GM21367 (cell line): ENCODE results near the gene SH3BP1.
"Not testable (repeated sequence)": the region's sequence is repeated elsewhere in the genome, so short reads cannot be mapped to it uniquely, and the experiment has no call there.

Experiments
- ATAC-seq: cut with Tn5 transposase; IDR thresholded peaks from one replicate; pipeline ENCODE4 v1.9.1; 2021; ENCODE audit not compliant: unreplicated experiment

The SH3BP1 gene

GRCh38 chr22:37676736-37677492 is 37.4 kb downstream of the SH3BP1 start:
- ATAC-seq = no peak

DNA sequence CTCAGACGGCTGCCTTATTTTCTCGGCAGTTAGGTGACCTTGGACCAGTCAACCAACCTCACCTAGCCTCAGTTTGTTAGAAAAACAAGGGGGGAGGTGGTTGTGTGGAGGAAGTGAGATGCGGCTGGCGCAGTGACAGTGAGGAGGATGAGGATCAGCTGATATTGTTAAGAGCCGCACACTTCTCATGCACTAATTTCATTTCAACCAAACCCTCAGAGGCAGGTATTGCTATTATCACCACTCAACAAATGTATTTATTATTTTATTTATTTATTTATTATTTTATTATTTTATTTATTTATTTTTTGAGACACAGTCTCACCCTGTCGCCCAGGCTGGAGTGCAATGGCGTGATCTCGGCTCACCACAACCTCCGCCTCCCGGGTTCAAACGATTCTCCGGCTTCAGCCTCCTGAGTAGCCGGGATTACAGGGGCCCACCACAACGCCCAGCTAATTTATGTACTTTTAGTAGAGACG is 38.1 kb downstream of the SH3BP1 start:
- no peak for ATAC-seq

DNA sequence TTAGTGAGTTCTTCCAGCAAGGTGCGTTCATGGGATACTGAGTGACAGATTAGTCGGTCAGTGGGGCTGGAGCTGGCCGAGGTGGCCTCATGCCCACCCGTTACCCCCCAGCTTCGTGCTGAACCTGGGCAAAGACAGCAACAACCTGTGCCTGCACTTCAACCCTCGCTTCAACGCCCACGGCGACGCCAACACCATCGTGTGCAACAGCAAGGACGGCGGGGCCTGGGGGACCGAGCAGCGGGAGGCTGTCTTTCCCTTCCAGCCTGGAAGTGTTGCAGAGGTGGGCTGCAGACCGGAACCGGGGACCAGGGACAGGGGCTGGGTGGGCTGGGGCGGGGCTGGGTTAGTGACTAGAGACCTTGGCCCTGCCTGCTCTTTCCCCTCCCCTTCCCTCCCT is 38.9 kb downstream of the SH3BP1 start:
- no peak for ATAC-seq

DNA sequence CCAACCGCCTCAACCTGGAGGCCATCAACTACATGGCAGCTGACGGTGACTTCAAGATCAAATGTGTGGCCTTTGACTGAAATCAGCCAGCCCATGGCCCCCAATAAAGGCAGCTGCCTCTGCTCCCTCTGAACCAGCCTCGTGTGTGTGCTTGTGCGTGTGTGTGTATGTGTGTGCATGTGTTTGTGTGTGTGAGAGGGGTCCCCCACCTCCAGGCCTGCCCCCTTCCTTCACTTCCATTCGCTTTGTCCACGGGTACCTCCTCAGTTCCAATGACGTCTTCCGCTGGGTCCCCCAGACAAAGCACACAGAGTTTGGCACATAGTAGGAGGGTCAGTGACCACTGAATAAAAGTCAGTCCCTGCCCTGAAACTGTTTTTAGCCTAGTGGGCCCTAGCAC is 40.2 kb downstream of the SH3BP1 start:
- no peak for ATAC-seq

GRCh38 chr22:37680191-37680851 is 40.9 kb downstream of the SH3BP1 start:
- no peak for ATAC-seq

DNA sequence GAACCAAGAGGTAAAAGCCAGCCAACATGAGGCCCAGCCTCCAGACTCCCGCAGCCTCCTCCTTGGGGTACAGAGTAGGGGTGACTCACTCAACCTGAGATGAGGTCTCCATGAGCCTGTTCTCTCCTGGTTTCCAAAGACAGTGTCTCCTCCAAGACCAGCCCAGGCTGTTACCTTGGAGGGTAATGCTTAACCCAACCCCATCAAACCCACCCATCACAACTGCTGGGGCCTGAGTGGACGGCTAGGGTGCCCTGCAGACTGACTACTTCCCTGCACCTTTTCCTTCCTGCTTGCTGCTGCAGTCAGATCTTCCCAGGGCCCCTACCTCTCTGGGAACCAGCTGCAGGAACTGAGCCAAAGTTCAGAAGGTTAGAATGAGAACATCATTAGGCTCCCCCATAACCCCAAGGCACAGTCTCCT is 41.5 kb downstream of the SH3BP1 start:
- ATAC-seq = no peak

GRCh38 chr22:37681556-37682049 is 42.1 kb downstream of the SH3BP1 start:
- ATAC-seq = no peak

DNA sequence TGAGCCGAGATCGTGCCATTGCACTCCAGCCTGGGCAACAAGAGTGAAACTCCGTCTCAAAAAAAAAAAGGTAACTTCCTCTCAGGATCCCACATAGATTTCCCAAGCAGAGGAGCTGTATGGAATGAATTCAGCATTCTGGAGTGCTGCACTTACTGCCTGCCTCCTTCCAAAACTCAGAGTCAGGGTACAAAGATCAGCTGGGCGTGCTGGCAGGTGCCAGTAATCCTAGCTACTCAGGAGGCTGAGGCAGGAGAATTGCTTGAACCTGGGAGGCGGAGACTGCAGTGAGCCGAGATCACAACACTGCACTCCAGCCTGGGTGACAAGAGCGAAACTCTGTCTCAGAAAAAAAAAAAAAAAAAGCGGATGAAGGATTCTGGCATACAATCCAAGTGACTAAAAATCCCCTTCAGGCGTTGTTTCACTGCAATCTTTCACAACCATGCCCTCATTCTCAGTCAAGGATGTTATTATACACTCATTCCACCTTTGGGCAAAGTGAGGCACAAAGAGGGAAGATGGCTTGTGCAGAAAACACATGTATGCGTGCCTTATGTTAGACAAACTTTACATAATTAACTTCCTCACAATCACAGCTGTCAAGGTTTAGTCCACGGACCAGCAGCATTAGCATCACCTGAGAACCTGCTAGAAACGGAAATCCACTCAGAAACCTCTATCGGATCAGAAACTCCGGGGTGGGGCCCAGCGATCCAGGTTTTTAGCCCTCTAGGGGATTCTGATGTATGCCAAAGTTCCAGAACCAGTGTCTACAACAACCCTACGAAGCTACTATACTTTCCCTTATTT is 45.5 kb downstream of the SH3BP1 start:
- ATAC-seq = no peak

DNA sequence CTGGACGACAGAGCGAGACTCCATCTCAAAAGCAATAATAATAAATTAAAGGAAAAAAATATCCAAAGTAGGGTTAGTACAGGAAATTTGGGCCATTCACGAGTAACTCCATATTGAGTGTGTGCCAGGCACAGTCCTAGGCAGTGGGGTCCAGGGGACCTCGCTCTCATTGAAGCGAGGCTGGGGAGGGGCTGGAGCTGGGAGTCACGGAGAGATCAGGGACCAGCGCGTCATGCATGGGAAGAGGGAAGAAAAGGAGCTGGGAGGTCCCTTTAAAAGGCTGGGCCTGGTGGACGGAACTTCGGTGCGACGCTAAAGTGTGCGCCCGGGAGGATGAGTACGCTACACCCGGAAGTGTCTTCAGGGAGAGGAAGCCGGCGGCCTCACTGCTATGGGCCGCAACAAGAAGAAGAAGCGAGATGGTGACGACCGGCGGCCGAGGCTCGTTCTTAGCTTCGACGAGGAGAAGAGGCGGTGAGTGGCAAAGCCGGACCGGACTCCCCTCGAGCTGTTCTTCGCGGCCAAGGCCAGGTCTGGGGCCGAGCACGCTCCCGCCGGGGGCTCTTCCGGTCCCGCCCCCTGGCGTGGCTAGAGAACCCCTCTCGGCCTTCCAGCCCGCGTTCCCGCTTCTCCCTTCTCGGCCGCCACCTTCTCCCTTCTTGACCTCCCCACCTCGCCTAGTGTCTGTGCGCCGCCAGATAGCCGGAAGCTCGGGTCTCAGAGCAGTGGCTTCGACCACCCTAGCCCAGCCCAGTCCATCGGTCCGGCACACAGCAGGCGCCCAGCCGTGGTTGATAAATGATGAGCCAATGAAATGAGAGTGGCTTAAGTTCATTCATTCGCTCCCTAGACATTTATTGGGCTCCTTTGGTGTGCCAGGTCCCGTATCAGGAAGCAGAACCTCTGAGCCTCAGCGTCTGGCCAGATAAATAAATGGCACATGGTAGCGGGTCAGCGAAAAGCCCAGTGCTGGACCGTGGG is 46.8 kb downstream of the SH3BP1 start, which contains the start of gene NOL12:
Gene NOL12 (plus strand): TSS at position 342 of the 981 bp plus-strand sequence. CDS start 50 bp downstream, at position 392.
- ATAC-seq = no peak

GRCh38 chr22:37690407-37690806 is 50.9 kb downstream of the SH3BP1 start:
- no peak for ATAC-seq

- no peak for ATAC-seq
Observed at GRCh38 chr22:37690901-37691504, 51.5 kb downstream of the SH3BP1 start.

DNA sequence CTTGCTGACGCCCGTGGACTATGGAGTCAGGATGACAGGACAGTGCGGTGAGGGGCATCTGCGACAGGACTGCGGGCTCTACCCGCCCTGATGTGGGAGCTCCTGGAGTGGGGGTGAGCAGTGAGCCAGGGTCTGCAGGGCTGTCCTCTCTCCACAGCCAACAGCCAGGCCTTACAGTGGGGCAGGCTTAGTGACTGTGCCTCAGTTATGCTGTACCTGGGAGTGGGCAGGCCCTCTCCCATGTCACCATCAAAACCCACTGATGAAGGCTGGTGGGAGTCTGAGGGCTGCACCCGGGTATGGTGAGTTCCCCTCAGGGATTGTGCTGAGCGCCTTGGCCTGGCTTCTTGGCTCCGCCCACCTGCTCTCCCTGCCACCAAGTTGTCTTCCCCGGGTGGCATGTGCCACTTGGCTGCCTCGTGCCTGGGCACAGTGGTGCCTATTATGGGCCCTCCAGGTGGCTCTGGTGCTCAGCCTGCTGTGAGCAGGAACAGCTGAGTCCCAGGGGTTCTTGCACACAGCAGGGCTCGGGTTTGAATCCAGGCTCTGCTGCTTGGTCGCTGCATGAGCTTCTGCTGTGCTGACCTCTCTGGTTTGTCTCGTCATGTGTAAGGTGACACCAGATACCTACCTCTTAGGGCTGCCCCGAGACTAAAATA is 53.3 kb downstream of the SH3BP1 start:
- ATAC-seq = no peak

- ATAC-seq = not testable (repeated sequence)
Observed at GRCh38 chr22:37694131-37694530, 54.7 kb downstream of the SH3BP1 start.

DNA sequence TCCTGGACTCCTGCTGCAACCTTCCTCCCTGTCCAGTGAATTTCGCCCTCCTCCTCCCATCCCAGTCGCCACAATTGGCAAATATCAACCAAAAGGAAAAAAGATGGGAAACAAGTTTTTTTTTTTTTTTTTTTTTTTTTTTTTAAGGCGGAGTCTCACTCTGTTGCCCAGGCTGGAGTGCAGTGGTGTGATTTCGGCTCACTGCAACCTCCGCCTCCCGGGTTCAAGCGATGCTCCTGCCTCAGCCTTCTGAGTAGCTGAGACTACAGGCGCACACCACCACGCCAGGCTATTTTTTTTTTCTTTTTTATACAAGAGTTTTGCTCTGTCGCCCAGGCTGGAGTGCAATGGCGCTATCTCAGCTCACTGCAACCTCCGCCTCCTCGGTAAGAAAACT is 56.8 kb downstream of the SH3BP1 start:
- ATAC-seq = not testable (repeated sequence)

DNA sequence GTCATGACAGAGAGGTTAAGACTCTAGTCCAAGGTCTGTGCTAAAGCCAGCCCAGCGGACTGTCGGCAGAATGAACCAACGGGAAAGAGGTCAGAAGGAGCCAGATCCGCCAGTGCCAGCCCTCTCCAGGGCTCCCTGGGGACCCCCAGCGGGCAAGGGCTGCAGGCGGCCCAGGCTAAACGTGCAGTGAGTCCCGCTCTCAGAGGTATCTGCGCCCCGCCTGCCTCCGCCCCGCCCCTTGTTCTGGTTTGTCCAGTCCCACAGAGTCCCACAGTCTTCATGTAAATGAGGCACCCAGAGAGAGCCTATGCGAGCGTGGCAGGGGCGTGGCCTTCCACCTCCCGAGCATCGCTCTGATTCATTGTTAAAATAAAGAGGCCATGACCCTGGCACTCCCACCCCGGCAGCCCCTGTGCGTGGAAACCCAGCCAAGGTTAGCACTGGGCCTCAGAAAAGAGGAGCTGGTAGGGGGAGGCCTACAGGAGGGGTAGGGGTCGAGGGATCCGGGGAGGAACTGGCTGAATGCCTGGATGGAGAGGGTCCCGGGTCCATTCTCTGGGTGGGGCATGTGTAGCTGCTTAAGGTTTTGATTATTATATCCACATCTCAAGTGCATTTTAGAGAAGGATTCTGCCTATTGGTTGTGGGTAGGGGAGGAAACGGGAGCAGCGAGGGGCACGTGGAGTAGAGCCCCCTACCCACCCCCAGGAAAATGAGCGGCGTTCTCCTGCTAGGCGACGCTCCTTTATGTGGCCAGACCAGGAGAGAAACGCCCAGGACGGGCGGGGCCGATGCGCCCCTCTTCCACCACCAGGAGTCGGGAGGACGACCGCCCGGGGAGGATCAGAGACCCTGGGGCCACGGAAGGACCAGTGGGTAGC is 57.4 kb downstream of the SH3BP1 start, which contains the start of gene TRIOBP:
Gene TRIOBP (plus strand): TSS at position 392 of the 881 bp plus-strand sequence. CDS start 4,318 bp downstream, outside the sequence.
- ATAC-seq = peak; percentile 71

- ATAC-seq = no peak
Observed at GRCh38 chr22:37697538-37697835, 58.0 kb downstream of the SH3BP1 start.

GRCh38 chr22:37701141-37701786 is 61.8 kb downstream of the SH3BP1 start:
- no peak for ATAC-seq

- ATAC-seq = no peak
Observed at GRCh38 chr22:37703906-37704305, 64.4 kb downstream of the SH3BP1 start.
